Activated T-cell treated with anti-CD3 and anti-CD28 coated beads for 1 hour (primary cell): ENCODE measurements around the gene TBL1X.

ENCODE experiments used
- DNase-seq: peaks from one replicate; pipeline ENCODE4 v3.0.0-alpha.2; 2020; ENCODE audit warnings: low read depth

The TBL1X gene

DNA sequence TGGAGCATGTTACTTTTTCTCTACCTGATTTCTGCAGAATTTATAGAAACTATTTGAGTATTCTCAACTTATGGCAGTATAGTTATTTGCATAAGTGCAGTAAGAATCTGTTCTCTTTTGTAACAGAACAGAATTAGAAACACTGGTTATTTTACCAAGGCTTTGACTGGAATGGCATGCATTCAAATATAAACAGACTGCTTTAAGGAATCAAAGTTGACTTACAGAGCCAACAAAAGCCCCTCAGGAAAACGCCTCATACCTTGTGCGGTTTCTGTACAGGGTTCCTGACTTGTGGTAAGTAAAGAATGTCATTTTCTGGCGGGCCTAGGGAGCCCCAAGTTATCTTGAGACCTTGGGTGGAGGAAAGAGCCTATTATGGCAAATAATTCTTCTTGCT, 203.7 kb downstream of the TBL1X start:
- no peak for DNase-seq

- no peak for DNase-seq
These were observed 205.4 kb downstream of the TBL1X start for GRCh38 chrX:9670136-9670814.

GRCh38 chrX:9671998-9672397, 207.1 kb downstream of the TBL1X start:
- DNase-seq = no peak

DNA sequence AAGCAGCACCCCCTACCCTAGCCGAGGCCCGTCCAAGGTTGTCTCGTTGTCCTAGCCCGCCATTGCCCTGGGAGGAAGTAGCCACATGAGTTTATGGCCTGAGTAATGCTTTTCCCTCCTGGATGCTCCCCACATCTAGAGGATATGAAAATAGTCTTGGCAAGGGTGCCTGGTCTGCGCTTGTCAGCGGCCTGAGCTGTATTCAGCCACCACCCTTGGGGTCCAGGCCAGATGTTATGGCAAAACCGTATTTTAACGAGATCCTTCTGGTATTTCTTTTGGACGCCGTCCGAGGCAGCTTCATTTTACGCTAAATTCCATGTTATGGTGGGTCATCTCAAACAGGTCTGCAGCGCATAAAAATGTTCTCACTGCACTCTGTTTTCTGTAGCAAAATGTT, 211.4 kb downstream of the TBL1X start:
- DNase-seq = no peak

- DNase-seq = no peak
These were observed 211.9 kb downstream of the TBL1X start for GRCh38 chrX:9676738-9677097.

DNA sequence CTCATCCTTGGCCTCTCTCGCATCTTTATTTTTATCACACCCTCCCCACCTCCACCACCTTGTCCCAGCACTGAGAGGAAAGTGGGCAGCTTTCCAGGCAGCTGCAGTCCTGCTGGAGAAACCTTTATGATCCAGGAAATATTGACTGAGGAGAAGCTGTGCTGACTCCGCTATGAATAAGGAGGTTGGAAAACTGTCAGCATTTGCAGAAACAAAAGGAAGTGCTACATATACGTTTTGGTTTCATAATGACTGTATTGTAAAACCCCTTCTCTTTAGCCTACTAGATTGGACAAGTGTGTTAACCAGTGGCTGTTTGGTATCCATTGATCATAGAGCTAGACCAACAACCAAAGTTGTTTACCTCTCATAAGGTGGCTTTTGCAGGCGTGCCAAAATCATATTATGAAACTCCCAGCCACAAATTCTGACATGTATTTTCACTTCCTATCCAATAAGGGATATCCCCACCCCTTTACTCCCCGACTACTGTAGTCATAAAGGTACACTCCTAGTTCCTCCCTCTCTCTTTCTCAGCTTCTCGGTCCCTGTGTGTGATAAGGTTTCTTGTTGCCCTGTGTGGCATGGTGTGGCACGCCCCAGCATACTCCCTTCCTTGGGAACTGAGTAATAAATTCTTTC, 212.4 kb downstream of the TBL1X start:
- DNase-seq = no peak

DNA sequence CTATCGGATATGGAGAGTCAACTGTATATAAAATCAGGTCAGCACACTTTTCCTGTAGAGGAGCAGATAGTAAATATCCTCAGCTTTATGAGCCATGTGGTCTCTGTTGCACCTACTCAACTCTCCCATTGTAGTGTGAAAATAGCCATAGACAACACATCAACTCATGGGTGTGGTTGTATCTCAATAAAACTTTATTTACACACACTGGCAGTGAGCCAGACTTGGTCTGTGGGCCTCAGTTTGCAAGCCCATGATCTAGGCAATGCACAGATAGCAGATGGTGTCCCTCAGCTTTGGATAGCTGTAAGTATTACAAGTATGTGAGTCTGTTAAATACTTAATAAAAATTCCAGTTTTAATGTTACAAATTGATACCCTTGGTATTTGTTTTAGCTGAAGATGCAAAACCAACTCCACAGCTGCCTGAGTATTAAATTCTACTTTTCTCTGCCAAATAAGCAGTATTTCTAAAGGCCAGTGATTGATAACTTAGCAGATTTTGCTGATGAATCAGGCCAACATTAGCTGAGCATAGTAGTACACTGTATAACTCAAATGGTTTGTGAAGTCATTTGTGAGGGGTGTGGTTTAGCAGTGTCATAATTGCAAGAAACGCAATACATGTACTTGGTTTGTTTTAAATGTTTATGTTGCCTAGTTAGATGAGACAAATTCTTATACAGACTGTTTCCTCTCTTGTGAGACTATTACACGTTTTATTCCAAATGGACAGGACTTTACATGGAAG, 213.5 kb downstream of the TBL1X start:
- DNase-seq = no peak

- no peak for DNase-seq
These were observed 216.2 kb downstream of the TBL1X start for GRCh38 chrX:9681011-9681410.

GRCh38 chrX:9681422-9681821, 216.6 kb downstream of the TBL1X start:
- DNase-seq = no peak

- DNase-seq = no peak
These were observed 217.6 kb downstream of the TBL1X start for GRCh38 chrX:9682456-9682855.

- DNase-seq = no peak
These were observed 218.0 kb downstream of the TBL1X start for GRCh38 chrX:9682861-9683260.

GRCh38 chrX:9683350-9683749, 218.5 kb downstream of the TBL1X start:
- no peak for DNase-seq

- no peak for DNase-seq
These were observed 223.0 kb downstream of the TBL1X start for GRCh38 chrX:9687899-9688298.

DNA sequence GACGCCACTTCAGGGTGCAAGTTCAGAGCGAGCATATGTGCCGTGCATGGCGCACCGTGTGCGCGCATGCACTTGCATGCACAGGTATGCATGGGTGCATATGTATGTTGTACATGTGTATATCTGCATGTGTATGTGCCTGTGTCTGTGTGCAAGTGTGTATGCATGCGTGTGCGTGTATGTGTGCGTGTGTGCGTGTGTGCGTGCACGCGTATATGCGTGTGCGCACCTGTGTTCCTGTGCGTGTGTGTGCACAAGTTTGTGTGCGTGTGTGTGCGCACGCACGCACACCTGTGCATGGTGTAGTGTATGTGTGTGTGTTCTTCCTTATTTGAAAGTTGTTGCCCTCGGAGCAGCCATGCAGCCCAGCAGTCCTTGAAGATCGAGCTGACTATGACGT, 224.0 kb downstream of the TBL1X start:
- DNase-seq = no peak

- DNase-seq = no peak
These were observed 225.2 kb downstream of the TBL1X start for GRCh38 chrX:9690046-9690445.

- DNase-seq = no peak
These were observed 228.6 kb downstream of the TBL1X start for GRCh38 chrX:9693307-9694001.

DNA sequence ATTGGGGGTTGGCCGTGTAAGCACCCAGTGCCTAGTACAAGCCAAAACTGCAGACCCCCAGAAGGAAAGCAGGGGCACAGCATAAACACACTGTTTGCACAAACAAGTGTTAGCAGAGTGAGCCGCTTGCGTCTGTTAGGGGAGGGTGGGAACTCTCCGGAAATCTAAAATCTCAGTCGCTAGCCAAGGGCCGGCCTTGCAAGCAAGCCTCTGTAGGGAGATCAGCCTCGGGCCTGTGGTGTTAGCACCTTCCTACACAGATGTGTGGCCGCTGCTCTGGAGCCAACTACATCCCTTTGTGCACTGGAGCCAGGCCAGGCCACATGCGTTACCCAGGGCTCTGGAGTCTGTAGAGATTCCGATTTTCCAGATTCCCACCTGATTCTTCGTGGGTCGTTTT, 233.7 kb downstream of the TBL1X start:
- DNase-seq = no peak

DNA sequence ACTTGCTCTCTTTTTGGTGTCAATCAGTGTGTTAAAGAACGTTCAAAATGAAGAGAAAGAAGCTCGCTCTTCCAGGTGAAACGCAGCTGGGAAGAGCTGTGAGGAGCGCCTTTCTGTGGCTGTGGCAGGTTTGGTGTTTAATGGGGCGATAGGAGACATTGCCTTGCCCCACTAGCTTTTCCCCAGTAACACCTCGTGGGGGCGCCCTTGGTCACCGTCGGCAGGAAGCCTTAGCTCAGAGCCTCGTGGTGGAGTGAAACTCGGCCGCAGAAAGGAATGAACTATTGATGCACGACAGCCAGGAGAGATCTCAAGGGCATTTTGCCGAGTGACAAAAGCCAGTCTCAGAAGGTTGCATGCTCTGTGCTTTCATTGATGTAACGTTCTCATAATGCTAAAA, 235.7 kb downstream of the TBL1X start:
- no peak for DNase-seq

DNA sequence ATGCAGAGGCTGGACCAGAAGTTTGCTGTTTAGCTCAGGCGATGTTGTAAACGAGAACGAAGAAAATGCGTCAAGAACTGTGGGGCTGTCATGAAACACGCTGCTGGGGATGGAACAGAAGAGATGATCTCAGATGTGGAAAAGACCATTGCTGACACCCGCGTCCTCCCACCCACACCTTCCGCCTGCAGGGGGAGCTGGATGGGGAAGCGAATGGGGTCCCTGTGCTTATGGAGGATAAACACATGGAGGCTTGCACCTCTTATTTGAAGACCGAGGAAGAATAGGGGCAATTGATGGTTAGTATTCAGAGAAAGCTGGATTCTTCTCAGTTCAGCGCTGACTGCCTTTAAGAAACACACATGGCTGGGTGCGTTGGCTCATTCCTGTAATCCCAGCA, 236.9 kb downstream of the TBL1X start:
- no peak for DNase-seq

GRCh38 chrX:9703406-9703805, 238.5 kb downstream of the TBL1X start:
- no peak for DNase-seq

DNA sequence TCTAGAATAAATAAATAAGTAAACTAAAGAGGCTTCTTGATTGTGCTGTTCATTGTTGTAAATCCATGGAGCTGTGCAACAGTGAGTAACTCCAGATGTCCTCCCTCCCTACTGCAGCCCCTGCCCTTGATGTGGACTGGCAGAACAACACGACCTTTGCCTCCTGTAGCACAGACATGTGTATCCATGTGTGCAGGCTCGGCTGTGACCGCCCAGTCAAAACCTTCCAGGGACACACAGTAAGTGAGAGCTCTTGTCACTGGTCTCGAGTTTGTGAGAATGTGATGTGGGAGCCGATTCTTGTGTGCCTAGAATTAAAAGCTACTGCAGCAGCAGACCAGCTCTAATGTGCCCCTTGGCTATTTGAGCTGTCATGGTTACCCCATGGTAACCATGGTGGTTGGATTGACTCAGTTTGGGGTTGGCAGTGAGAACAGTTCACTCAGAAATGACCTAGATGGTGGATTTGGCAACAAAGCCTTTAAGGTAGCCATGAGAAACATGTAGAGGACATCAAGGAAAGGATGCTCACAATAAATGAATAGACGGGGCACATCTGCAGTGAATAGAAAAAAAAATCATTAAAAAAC, 240.1 kb downstream of the TBL1X start:
- DNase-seq = no peak

DNA sequence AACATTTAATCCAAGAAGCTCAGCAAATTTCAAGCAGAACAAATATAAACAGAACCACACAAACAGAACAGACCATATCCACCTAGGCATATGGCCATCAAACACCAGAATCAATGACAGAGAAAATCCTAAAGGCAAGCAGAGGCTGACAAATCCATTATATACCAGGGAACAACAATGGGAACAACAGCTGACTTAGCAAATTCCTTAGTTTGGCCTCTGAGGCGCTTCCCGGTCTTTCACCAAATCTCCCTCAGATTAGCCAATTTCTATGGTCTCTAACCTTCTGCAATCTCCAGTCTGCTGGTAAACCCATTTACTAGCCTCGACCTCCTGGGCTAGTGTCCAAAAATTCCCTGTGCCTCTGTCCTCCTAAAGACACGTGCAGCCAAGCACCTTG, 241.6 kb downstream of the TBL1X start:
- no peak for DNase-seq
